Activated naive CD4-positive, alpha-beta T cell treated with anti-CD3 and anti-CD28 coated beads, Interleukin-2, amount 50 U/mL, for 16 hours (primary cell): ENCODE measurements around the gene TM4SF4.
"Not testable (repeated sequence)": the region's sequence is repeated elsewhere in the genome, so short reads cannot be mapped to it uniquely, and the experiment has no call there.

Source experiments
- DNase-seq: peaks from one replicate; pipeline ENCODE4 v3.0.0-alpha.2; 2020

Gene TM4SF4

GRCh38 chr3:149474250-149474817 lies at the start of gene TM4SF4:
Gene TM4SF4 (plus strand): TSS chr3:149474697. CDS start chr3:149474878, 181 bp downstream.
- no peak for DNase-seq

GRCh38 chr3:149424918-149425317 lies 49.6 kb upstream of the TM4SF4 start:
- no peak for DNase-seq

- DNase-seq: no peak
Measured at GRCh38 chr3:149426325-149426724, 48.2 kb upstream of the TM4SF4 start.

- DNase-seq: no peak
Measured at GRCh38 chr3:149428087-149428486, 46.4 kb upstream of the TM4SF4 start.

- DNase-seq: no peak
Measured at GRCh38 chr3:149430216-149430615, 44.3 kb upstream of the TM4SF4 start.

GRCh38 chr3:149432149-149432548 lies 42.3 kb upstream of the TM4SF4 start:
- DNase-seq: no peak

GRCh38 chr3:149435996-149436885 lies 38.3 kb upstream of the TM4SF4 start:
- no peak for DNase-seq

- no peak for DNase-seq
Measured at GRCh38 chr3:149437286-149437685, 37.2 kb upstream of the TM4SF4 start.

- DNase-seq: no peak
Measured at GRCh38 chr3:149437710-149438109, 36.8 kb upstream of the TM4SF4 start.

- DNase-seq: no peak
Measured at GRCh38 chr3:149438981-149439380, 35.5 kb upstream of the TM4SF4 start.

- no peak for DNase-seq
Measured at GRCh38 chr3:149441642-149442041, 32.9 kb upstream of the TM4SF4 start.

GRCh38 chr3:149442043-149442442 lies 32.5 kb upstream of the TM4SF4 start:
- no peak for DNase-seq

- DNase-seq: no peak
Measured at GRCh38 chr3:149442851-149443544, 31.5 kb upstream of the TM4SF4 start.

- DNase-seq: no peak
Measured at GRCh38 chr3:149443545-149443912, 31.0 kb upstream of the TM4SF4 start.

GRCh38 chr3:149444867-149445266 lies 29.6 kb upstream of the TM4SF4 start:
- DNase-seq: not testable (repeated sequence)

- no peak for DNase-seq
Measured at GRCh38 chr3:149448331-149448831, 26.1 kb upstream of the TM4SF4 start.

GRCh38 chr3:149449182-149449581 lies 25.3 kb upstream of the TM4SF4 start:
- DNase-seq: no peak

- no peak for DNase-seq
Measured at GRCh38 chr3:149449799-149450198, 24.7 kb upstream of the TM4SF4 start.

- no peak for DNase-seq
Measured at GRCh38 chr3:149450281-149450680, 24.2 kb upstream of the TM4SF4 start.

- no peak for DNase-seq
Measured at GRCh38 chr3:149452036-149452435, 22.5 kb upstream of the TM4SF4 start.

- DNase-seq: no peak
Measured at GRCh38 chr3:149453140-149453805, 21.2 kb upstream of the TM4SF4 start.

GRCh38 chr3:149454746-149455145 lies 19.8 kb upstream of the TM4SF4 start:
- DNase-seq: no peak

- DNase-seq: no peak
Measured at GRCh38 chr3:149455366-149455765, 19.1 kb upstream of the TM4SF4 start.
